B cell (primary cell): ENCODE data around the gene EVL. TPM values are rescaled to one million over a fixed set of nuclear protein-coding genes. Genes with fewer than 3 reads are reported as not detected.

Experiments used
- ATAC-seq: fragments of 200-7000 bp; cut with Tn5 transposase; one replicate; pipeline ENCODE4 v1.10.0; 2021; ENCODE audit warnings: low read depth, mild to moderate bottlenecking, moderate number of reproducible peaks, moderate library complexity
- CTCF ChIA-PET: fragments of 350-600 bp; sonication (Branson Sonifier 250); formaldehyde crosslinking; loops from one replicate; lab custom pipeline; 2021; ENCODE audit warnings: antibody characterized with exemption, inconsistent platforms; lab: Charles Lee
- POLR2A ChIA-PET: fragments of 350-600 bp; sonication (Branson Sonifier 250); formaldehyde crosslinking; loops from one replicate; lab custom pipeline; 2021; ENCODE audit warnings: antibody characterized with exemption; lab: Charles Lee
- DNase-seq: peaks from one replicate; pipeline ENCODE4 v3.0.0; 2013
- H2AFZ ChIP-seq: 2 replicates; pipeline ENCODE4 v1.6.1; 2012; ENCODE audit warnings: mild to moderate bottlenecking, low read depth, low read length; ENCODE audit not compliant: insufficient read depth, poor library complexity, severe bottlenecking
- H3K27ac ChIP-seq, 2 donors: 1 replicate in 1 of 2; 2 replicates in 1 of 2; pipeline ENCODE4 v1.5.1; 2012 to 2013; ENCODE audit warnings: low read length in 2 of 2, mild to moderate bottlenecking in 2 of 2, moderate library complexity in 1 of 2
- H3K27me3 ChIP-seq, 4 experiments: fragments of 200-600 bp in 1 of 4; sonication (generic) in 1 of 4; replicated peaks in 1 of 4; 1 replicate in 2 of 4; 2 replicates in 2 of 4; pipeline versions ENCODE4 v1.6.1 to v1.7.0; 2013 to 2016; ENCODE audit warnings: low read length in 3 of 4, mild to moderate bottlenecking in 2 of 4, mixed read lengths in 1 of 4, moderate library complexity in 1 of 4; ENCODE audit not compliant: insufficient read depth in 4 of 4, control insufficient read depth in 3 of 4; ENCODE audit errors: control extremely low read depth in 1 of 4
- H3K36me3 ChIP-seq, 2 experiments: replicated peaks in 1 of 2; 1 replicate in 1 of 2; 2 replicates in 1 of 2; pipeline versions ENCODE4 v1.6.1 to v1.7.1; 2013; ENCODE audit warnings: low read length in 1 of 2; ENCODE audit not compliant: insufficient read depth in 2 of 2, control insufficient read depth in 1 of 2; ENCODE audit errors: control extremely low read depth in 1 of 2, extremely low read depth in 1 of 2
- H3K4me1 ChIP-seq, 2 donors: fragments of 200-600 bp in 1 of 2; sonication (generic) in 1 of 2; 1 replicate in 1 of 2; 2 replicates in 1 of 2; pipeline versions ENCODE4 v1.5.1 to v1.6.1; 2013 to 2017; ENCODE audit warnings: low read length in 2 of 2; ENCODE audit not compliant: control insufficient read depth in 2 of 2, insufficient read depth in 2 of 2
- H3K4me2 ChIP-seq: replicated peaks from 2 replicates; pipeline ENCODE3; 2012; ENCODE audit warnings: mild to moderate bottlenecking, low read depth, low read length; ENCODE audit not compliant: poor library complexity, severe bottlenecking
- H3K4me3 ChIP-seq, 5 experiments: fragments of 200-600 bp in 1 of 5; sonication (generic) in 1 of 5; 1 replicate in 3 of 5; 2 replicates in 2 of 5; pipeline versions ENCODE4 v1.5.1 to v1.7.0; 2011 to 2016; ENCODE audit warnings: low read length in 4 of 5, mild to moderate bottlenecking in 4 of 5, low read depth in 2 of 5, control low read depth in 1 of 5, moderate library complexity in 1 of 5; ENCODE audit not compliant: insufficient read depth in 1 of 5; ENCODE audit errors: control extremely low read depth in 1 of 5, extremely low read depth in 1 of 5
- H3K79me2 ChIP-seq: fragments of 200-600 bp; sonication (generic); one replicate; pipeline ENCODE4 v1.6.0; 2016; ENCODE audit warnings: low read length; ENCODE audit not compliant: control insufficient read depth, insufficient read depth
- H3K9ac ChIP-seq: fragments of 200-600 bp; sonication (generic); 2 replicates; pipeline ENCODE4 v1.6.1; 2017; ENCODE audit warnings: mild to moderate bottlenecking, low read length, moderate library complexity
- H3K9me3 ChIP-seq, 3 donors: one replicate each; pipeline versions ENCODE4 v1.6.1 to v1.7.1; 2013; ENCODE audit warnings: low read length in 2 of 3; ENCODE audit not compliant: control insufficient read depth in 2 of 3, insufficient read depth in 1 of 3; ENCODE audit errors: control extremely low read depth in 1 of 3
- H4K20me1 ChIP-seq: 2 replicates; pipeline ENCODE4 v1.6.0; 2012; ENCODE audit warnings: mild to moderate bottlenecking, low read length; ENCODE audit not compliant: insufficient read depth, control insufficient read depth, poor library complexity, severe bottlenecking
- H3K27ac Mint-ChIP-seq: one replicate; pipeline ENCODE4 v1.8.0; 2021; ENCODE audit warnings: mixed read lengths
- H3K27me3 Mint-ChIP-seq: one replicate; pipeline ENCODE4 v1.8.0; 2021; ENCODE audit warnings: mixed read lengths
- H3K4me1 Mint-ChIP-seq: one replicate; pipeline ENCODE4 v1.8.0; 2021; ENCODE audit warnings: mixed read lengths
- H3K4me3 Mint-ChIP-seq: one replicate; pipeline ENCODE4 v1.8.0; 2021; ENCODE audit warnings: mixed read lengths
- H3K9me3 Mint-ChIP-seq: one replicate; pipeline ENCODE4 v1.8.0; 2022; ENCODE audit warnings: mixed read lengths; ENCODE audit not compliant: insufficient read depth
- CTCF ChIP-seq: fragments of 200-600 bp; IDR thresholded peaks from one replicate; pipeline ENCODE4 v1.8.0; 2022; ENCODE audit warnings: antibody characterized with exemption, mild to moderate bottlenecking
- EZH2 ChIP-seq: IDR thresholded peaks from 2 replicates; pipeline ENCODE4 v1.6.1; 2012; ENCODE audit warnings: borderline replicate concordance, low read depth, mild to moderate bottlenecking, moderate library complexity, low read length; ENCODE audit not compliant: insufficient read depth, poor library complexity, severe bottlenecking
- WGBS: methylation state at CpG from one replicate; pipeline ENCODE4 v1.1.5; 2013; ENCODE audit warnings: missing lambda C conversion rate; ENCODE audit not compliant: insufficient coverage; 5-methylcytosine and 5-hydroxymethylcytosine counted together
- intact Hi-C: fragments of 100-400 bp; cut with micrococcal nuclease; formaldehyde crosslinking; loops from one replicate; pipeline ENCODE4 v1.10.0; 2022
- polyA plus RNA-seq: library from polyadenylated mRNA; depleted of rRNA; stranded (reverse); fragments of >200 nt; gene quantifications from 2 replicates; pipeline ENCODE4 v1.2.3, GENCODE V29; 2012
- total RNA-seq, 2 donors: library from RNA; stranded (reverse); fragments of 120-200 nt in 1 of 2; gene quantifications; 1 replicate in 1 of 2; 2 replicates in 1 of 2; pipeline versions ENCODE4 v1.2.3 to v1.2.4, GENCODE V29; 2013 to 2022

The EVL gene
- total and polyA plus RNA-seq, 2 donors (not counting 1 experiment from before 2014, with no cell fraction given) = 486 to 892 TPM

- H3K79me2 ChIP-seq = peaks cover 50% of the 10 kb centered on the region
- Mint-ChIP-seq H3K27me3 (no peaks in the 10 kb centered on the region), H3K4me3 (no peak overlapping the region), H3K27ac (no peak overlapping the region), H3K9me3 (no peaks in the 10 kb centered on the region), H3K4me1 (peaks cover 23% of the 10 kb centered on the region)
- no peak overlapping the region for H3K4me3 ChIP-seq
- H3K9ac ChIP-seq = no peak overlapping the region
- H3K4me1 ChIP-seq = peaks cover 11 to 14% of the 10 kb centered on the region in 2 donors
- POLR2A ChIA-PET = interaction anchor here (1.4 kb wide), 1 partner anchor 50 kb away, joined by 3 read pairs; no protein-coding TSS in a partner anchor
- H3K4me2 ChIP-seq = no peak overlapping the region
- ATAC-seq (no peak), DNase-seq (no peak)
- no peak for TF ChIP-seq CTCF
- TF ChIP-seq EZH2 = no peak
- H3K9me3 ChIP-seq = no peaks in the 10 kb centered on the region
- WGBS = 95% methylated on average over 17 of the region's 18 CpGs
- no peak overlapping the region for H2AFZ ChIP-seq
- no peak overlapping the region for H3K27ac ChIP-seq
- H3K27me3 ChIP-seq = no peaks in the 10 kb centered on the region
- H4K20me1 ChIP-seq = peaks cover 94% of the 10 kb centered on the region
- CTCF ChIA-PET = interaction anchor here (1.0 kb wide), 3 partner anchors 13 to 94 kb away, joined by 3 to 4 read pairs (median 3); no protein-coding TSS in a partner anchor
- peaks cover 0 to 82% of the 10 kb centered on the region in 2 experiments for H3K36me3 ChIP-seq
- intact Hi-C loops = no loop called here
Measured at GRCh38 chr14:100120522-100121269, 55.5 kb downstream of the EVL start.
